HG02798 (cell line): ENCODE measurements around the gene KLHL36.
A peak's percentile ranks its signal among the peaks of the same experiment; 100 is the strongest.
"Not testable (repeated sequence)": the region's sequence is repeated elsewhere in the genome, so short reads cannot be mapped to it uniquely, and the experiment has no call there.

ENCODE experiments used
- ATAC-seq: cut with Tn5 transposase; IDR thresholded peaks from one replicate; pipeline ENCODE4 v1.9.1; 2021; ENCODE audit warnings: mild to moderate bottlenecking; ENCODE audit not compliant: unreplicated experiment, poor library complexity

The KLHL36 gene

GRCh38 chr16:84689111-84689510 is 40.8 kb downstream of the KLHL36 start:
- ATAC-seq = no peak

GRCh38 chr16:84690088-84690819 is 41.9 kb downstream of the KLHL36 start:
- ATAC-seq = no peak

GRCh38 chr16:84692451-84693214 is 44.3 kb downstream of the KLHL36 start:
- ATAC-seq = no peak

GRCh38 chr16:84693869-84694268 is 45.6 kb downstream of the KLHL36 start:
- ATAC-seq = not testable (repeated sequence)

GRCh38 chr16:84694980-84695379 is 46.7 kb downstream of the KLHL36 start:
- no peak for ATAC-seq

- ATAC-seq = no peak
Observed at GRCh38 chr16:84699147-84699711, 50.9 kb downstream of the KLHL36 start.

- ATAC-seq = peak; percentile 84
Observed at GRCh38 chr16:84699712-84700445, 51.6 kb downstream of the KLHL36 start, which contains the start of gene USP10. USP10 (plus strand) TSS chr16:84700000; CDS start chr16:84700091, 91 bp downstream.

- peak; percentile 27 for ATAC-seq
Observed at GRCh38 chr16:84700446-84701300, 52.4 kb downstream of the KLHL36 start.

GRCh38 chr16:84703681-84704080 is 55.4 kb downstream of the KLHL36 start:
- ATAC-seq = no peak

GRCh38 chr16:84704253-84704652 is 55.9 kb downstream of the KLHL36 start:
- no peak for ATAC-seq

- no peak for ATAC-seq
Observed at GRCh38 chr16:84706856-84707255, 58.5 kb downstream of the KLHL36 start.

- no peak for ATAC-seq
Observed at GRCh38 chr16:84709609-84710008, 61.3 kb downstream of the KLHL36 start.

GRCh38 chr16:84710686-84711085 is 62.4 kb downstream of the KLHL36 start:
- ATAC-seq = no peak
